HepG2 (cell line): ENCODE results near the gene ETF1. TPM values are rescaled to one million over a fixed set of nuclear protein-coding genes. Genes with fewer than 3 reads are reported as not detected.

ENCODE experiments used
- AGO2 ChIP-seq: fragments of 200-400 bp; formaldehyde crosslinking; optimal IDR thresholded peaks from 2 replicates; pipeline ENCODE3; 2017; ENCODE audit warnings: mild to moderate bottlenecking, low read depth, low read length, moderate library complexity
- FOXJ3 ChIP-seq: sonication (generic); formaldehyde crosslinking; IDR thresholded peaks from 2 replicates; pipeline ENCODE4 v1.4.0; 2020; ENCODE audit warnings: missing genetic modification reagents, mild to moderate bottlenecking, borderline replicate concordance
- KDM5A ChIP-seq: fragments of 200-600 bp; sonication (generic); IDR thresholded peaks from 2 replicates; pipeline ENCODE4 v1.7.0; 2018; ENCODE audit warnings: antibody characterized with exemption, mild to moderate bottlenecking, low read length, borderline replicate concordance
- NFIC ChIP-seq: IDR thresholded peaks from 2 replicates; pipeline ENCODE4 v1.6.1; 2012; ENCODE audit warnings: mild to moderate bottlenecking, low read length, inconsistent platforms
- RAD21 ChIP-seq: fragments of 450-650 bp; formaldehyde crosslinking; IDR thresholded peaks from 2 replicates; pipeline ENCODE4 v1.5.0; 2020; ENCODE audit warnings: mild to moderate bottlenecking
- ZNF773 ChIP-seq: sonication (generic); formaldehyde crosslinking; IDR thresholded peaks from 2 replicates; pipeline ENCODE4 v1.4.0; 2020; ENCODE audit warnings: missing genetic modification reagents, borderline replicate concordance
- ZNF780A ChIP-seq: sonication (generic); formaldehyde crosslinking; IDR thresholded peaks from 2 replicates; pipeline ENCODE4 v1.8.0; 2022; ENCODE audit warnings: mild to moderate bottlenecking, missing genetic modification reagents, moderate library complexity
- polyA plus RNA-seq, 8 experiments: library from polyadenylated mRNA; depleted of rRNA in 3 of 8; stranded (reverse) in 7 of 8; unstranded in 1 of 8; fragments of >200 nt; fragmentation: Illumina TruSeq in 4 of 8; extraction: Trizol in 4 of 8; gene quantifications; 2 replicates each; pipeline versions ENCODE4 v1.2.1 to v1.2.3, GENCODE V29; 2011 to 2016; ENCODE audit warnings: low read depth in 4 of 8, missing spikeins in 1 of 8, mixed read lengths in 1 of 8; ENCODE audit not compliant: insufficient read depth in 1 of 8
- total RNA-seq, 5 experiments: library from RNA; depleted of rRNA; stranded (reverse); fragments of >200 nt; fragmentation: Illumina TruSeq; extraction: Trizol; gene quantifications; 2 replicates each; pipeline ENCODE4 v1.2.3, GENCODE V29; 2016; ENCODE audit warnings: low read depth in 1 of 5
- TF ChIP-seq, protein P1 (sequence below): sonication (generic); formaldehyde crosslinking; IDR thresholded peaks from 2 replicates; pipeline ENCODE4 v1.4.0; 2020; ENCODE audit warnings: low read depth, missing genetic modification reagents
- TF ChIP-seq, protein P2 (sequence below): IDR thresholded peaks from 2 replicates; pipeline ENCODE4 v1.6.1; 2016; ENCODE audit warnings: low read depth, missing genetic modification reagents, missing compliant biosample characterization
- TF ChIP-seq, protein P3 (sequence below): sonication (generic); IDR thresholded peaks from 2 replicates; pipeline ENCODE4 v1.6.1; 2016; ENCODE audit warnings: low read depth, borderline replicate concordance
- TF ChIP-seq, protein P4 (sequence below): sonication (generic); formaldehyde crosslinking; IDR thresholded peaks from 2 replicates; pipeline ENCODE4 v1.5.0; 2020; ENCODE audit warnings: mild to moderate bottlenecking, missing genetic modification reagents, borderline replicate concordance
- TF ChIP-seq, protein P5 (sequence below): IDR thresholded peaks from 2 replicates; pipeline ENCODE4 v1.6.1; 2016; ENCODE audit warnings: low read depth, borderline replicate concordance

Gene ETF1
- total and polyA plus RNA-seq, 2 of the 13 experiments (the other 11 are each of a cell fraction or from before 2014, with no cell fraction given): 52.1 to 184 TPM

DNA sequence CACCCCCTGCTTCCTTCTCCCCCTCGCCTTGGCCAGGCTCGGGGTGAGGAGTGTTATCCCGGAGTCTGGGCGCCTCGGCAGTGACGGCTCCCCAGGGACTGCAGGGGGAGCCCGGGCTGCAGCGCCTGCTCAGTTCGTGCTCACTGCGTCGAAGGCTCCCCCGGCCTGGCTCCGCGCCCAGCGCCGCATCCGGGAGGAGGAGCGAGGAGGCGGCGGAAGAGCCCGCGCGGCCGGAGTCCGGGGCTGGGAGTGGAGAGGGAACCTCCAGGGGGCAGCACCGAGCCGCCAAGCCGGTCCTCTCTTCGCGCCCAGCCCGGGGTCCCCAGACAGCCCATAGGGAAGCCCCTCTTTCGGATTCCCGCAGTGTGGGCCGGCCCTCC, 79.0 kb downstream of the ETF1 start (continued):
- TF ChIP-seq, protein P1, sequence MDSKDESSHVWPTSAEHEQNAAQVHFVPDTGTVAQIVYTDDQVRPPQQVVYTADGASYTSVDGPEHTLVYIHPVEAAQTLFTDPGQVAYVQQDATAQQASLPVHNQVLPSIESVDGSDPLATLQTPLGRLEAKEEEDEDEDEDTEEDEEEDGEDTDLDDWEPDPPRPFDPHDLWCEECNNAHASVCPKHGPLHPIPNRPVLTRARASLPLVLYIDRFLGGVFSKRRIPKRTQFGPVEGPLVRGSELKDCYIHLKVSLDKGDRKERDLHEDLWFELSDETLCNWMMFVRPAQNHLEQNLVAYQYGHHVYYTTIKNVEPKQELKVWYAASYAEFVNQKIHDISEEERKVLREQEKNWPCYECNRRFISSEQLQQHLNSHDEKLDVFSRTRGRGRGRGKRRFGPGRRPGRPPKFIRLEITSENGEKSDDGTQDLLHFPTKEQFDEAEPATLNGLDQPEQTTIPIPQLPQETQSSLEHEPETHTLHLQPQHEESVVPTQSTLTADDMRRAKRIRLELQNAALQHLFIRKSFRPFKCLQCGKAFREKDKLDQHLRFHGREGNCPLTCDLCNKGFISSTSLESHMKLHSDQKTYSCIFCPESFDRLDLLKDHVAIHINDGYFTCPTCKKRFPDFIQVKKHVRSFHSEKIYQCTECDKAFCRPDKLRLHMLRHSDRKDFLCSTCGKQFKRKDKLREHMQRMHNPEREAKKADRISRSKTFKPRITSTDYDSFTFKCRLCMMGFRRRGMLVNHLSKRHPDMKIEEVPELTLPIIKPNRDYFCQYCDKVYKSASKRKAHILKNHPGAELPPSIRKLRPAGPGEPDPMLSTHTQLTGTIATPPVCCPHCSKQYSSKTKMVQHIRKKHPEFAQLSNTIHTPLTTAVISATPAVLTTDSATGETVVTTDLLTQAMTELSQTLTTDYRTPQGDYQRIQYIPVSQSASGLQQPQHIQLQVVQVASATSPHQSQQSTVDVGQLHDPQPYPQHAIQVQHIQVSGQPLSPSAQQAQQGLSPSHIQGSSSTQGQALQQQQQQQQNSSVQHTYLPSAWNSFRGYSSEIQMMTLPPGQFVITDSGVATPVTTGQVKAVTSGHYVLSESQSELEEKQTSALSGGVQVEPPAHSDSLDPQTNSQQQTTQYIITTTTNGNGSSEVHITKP (CRISPR knock-in tag): peak; percentile 70; the same call in 1 of the 2 replicates
- TF ChIP-seq ZNF773 (CRISPR knock-in tag) (no peak), RAD21 (CRISPR knock-in tag) (peak; percentile 95), ZNF780A (CRISPR knock-in tag) (no peak), AGO2 (no peak), KDM5A (no peak), FOXJ3 (CRISPR knock-in tag) (no peak), NFIC (no peak)
- TF ChIP-seq, protein P2, sequence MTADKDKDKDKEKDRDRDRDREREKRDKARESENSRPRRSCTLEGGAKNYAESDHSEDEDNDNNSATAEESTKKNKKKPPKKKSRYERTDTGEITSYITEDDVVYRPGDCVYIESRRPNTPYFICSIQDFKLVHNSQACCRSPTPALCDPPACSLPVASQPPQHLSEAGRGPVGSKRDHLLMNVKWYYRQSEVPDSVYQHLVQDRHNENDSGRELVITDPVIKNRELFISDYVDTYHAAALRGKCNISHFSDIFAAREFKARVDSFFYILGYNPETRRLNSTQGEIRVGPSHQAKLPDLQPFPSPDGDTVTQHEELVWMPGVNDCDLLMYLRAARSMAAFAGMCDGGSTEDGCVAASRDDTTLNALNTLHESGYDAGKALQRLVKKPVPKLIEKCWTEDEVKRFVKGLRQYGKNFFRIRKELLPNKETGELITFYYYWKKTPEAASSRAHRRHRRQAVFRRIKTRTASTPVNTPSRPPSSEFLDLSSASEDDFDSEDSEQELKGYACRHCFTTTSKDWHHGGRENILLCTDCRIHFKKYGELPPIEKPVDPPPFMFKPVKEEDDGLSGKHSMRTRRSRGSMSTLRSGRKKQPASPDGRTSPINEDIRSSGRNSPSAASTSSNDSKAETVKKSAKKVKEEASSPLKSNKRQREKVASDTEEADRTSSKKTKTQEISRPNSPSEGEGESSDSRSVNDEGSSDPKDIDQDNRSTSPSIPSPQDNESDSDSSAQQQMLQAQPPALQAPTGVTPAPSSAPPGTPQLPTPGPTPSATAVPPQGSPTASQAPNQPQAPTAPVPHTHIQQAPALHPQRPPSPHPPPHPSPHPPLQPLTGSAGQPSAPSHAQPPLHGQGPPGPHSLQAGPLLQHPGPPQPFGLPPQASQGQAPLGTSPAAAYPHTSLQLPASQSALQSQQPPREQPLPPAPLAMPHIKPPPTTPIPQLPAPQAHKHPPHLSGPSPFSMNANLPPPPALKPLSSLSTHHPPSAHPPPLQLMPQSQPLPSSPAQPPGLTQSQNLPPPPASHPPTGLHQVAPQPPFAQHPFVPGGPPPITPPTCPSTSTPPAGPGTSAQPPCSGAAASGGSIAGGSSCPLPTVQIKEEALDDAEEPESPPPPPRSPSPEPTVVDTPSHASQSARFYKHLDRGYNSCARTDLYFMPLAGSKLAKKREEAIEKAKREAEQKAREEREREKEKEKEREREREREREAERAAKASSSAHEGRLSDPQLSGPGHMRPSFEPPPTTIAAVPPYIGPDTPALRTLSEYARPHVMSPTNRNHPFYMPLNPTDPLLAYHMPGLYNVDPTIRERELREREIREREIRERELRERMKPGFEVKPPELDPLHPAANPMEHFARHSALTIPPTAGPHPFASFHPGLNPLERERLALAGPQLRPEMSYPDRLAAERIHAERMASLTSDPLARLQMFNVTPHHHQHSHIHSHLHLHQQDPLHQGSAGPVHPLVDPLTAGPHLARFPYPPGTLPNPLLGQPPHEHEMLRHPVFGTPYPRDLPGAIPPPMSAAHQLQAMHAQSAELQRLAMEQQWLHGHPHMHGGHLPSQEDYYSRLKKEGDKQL (CRISPR knock-in tag): no peak
- TF ChIP-seq, protein P3, sequence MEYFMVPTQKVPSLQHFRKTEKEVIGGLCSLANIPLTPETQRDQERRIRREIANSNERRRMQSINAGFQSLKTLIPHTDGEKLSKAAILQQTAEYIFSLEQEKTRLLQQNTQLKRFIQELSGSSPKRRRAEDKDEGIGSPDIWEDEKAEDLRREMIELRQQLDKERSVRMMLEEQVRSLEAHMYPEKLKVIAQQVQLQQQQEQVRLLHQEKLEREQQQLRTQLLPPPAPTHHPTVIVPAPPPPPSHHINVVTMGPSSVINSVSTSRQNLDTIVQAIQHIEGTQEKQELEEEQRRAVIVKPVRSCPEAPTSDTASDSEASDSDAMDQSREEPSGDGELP: peak; percentile 59; the same call in 1 of the 2 replicates
- TF ChIP-seq, protein P4, sequence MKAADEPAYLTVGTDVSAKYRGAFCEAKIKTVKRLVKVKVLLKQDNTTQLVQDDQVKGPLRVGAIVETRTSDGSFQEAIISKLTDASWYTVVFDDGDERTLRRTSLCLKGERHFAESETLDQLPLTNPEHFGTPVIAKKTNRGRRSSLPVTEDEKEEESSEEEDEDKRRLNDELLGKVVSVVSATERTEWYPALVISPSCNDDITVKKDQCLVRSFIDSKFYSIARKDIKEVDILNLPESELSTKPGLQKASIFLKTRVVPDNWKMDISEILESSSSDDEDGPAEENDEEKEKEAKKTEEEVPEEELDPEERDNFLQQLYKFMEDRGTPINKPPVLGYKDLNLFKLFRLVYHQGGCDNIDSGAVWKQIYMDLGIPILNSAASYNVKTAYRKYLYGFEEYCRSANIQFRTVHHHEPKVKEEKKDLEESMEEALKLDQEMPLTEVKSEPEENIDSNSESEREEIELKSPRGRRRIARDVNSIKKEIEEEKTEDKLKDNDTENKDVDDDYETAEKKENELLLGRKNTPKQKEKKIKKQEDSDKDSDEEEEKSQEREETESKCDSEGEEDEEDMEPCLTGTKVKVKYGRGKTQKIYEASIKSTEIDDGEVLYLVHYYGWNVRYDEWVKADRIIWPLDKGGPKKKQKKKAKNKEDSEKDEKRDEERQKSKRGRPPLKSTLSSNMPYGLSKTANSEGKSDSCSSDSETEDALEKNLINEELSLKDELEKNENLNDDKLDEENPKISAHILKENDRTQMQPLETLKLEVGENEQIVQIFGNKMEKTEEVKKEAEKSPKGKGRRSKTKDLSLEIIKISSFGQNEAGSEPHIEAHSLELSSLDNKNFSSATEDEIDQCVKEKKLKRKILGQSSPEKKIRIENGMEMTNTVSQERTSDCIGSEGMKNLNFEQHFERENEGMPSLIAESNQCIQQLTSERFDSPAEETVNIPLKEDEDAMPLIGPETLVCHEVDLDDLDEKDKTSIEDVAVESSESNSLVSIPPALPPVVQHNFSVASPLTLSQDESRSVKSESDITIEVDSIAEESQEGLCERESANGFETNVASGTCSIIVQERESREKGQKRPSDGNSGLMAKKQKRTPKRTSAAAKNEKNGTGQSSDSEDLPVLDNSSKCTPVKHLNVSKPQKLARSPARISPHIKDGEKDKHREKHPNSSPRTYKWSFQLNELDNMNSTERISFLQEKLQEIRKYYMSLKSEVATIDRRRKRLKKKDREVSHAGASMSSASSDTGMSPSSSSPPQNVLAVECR (CRISPR knock-in tag): peak; percentile 64; the same call in 1 of the 2 replicates
- TF ChIP-seq, protein P5, sequence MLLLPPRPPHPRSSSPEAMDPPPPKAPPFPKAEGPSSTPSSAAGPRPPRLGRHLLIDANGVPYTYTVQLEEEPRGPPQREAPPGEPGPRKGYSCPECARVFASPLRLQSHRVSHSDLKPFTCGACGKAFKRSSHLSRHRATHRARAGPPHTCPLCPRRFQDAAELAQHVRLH: no peak
